ENCODE measurements around the gene TUBD1.
"Not testable (repeated sequence)": the region's sequence is repeated elsewhere in the genome, so short reads cannot be mapped to it uniquely, and the experiment has no call there.

Gene TUBD1

GRCh38 chr17:59845595-59846393 lies 46.9 kb downstream of the TUBD1 start:
- peak; percentile 86 for DNase-seq (ENCODE audit: low spot score)
- no peak for FAIRE-seq

- peak; percentile 89 for DNase-seq (ENCODE audit: low spot score)
- FAIRE-seq, result peak; percentile 76
Observed at GRCh38 chr17:59844884-59845594, 47.7 kb downstream of the TUBD1 start.

GRCh38 chr17:59842901-59843652 lies 49.7 kb downstream of the TUBD1 start:
- FAIRE-seq, result peak; percentile 83

GRCh38 chr17:59841882-59842263 lies 50.9 kb downstream of the TUBD1 start:
- DNase-seq (ENCODE audit: low spot score); FAIRE-seq: not testable (repeated sequence)

More at GRCh38 chr17:59842901-59843652, 49.7 kb downstream of the TUBD1 start:
- peak; percentile 99 for DNase-seq (ENCODE audit: low spot score)

- DNase-seq (ENCODE audit: low spot score) (peak; percentile 45), FAIRE-seq (peak; percentile 48)
Observed at GRCh38 chr17:59841091-59841881, 51.5 kb downstream of the TUBD1 start.

- FAIRE-seq, result no peak
- peak; percentile 52 for DNase-seq (ENCODE audit: low spot score)
Observed at GRCh38 chr17:59840329-59841090, 52.2 kb downstream of the TUBD1 start.

GRCh38 chr17:59839651-59840328 lies 53.0 kb downstream of the TUBD1 start:
- DNase-seq (ENCODE audit: low spot score) (peak; percentile 62), FAIRE-seq (no peak)

- peak; percentile 52 for DNase-seq (ENCODE audit: low spot score)
- FAIRE-seq, result no peak
Observed at GRCh38 chr17:59838052-59838916, 54.5 kb downstream of the TUBD1 start.

- DNase-seq (ENCODE audit: low spot score) (peak; percentile 100), FAIRE-seq (peak; percentile 98)
Observed at GRCh38 chr17:59837308-59838051, 55.3 kb downstream of the TUBD1 start.

GRCh38 chr17:59832883-59833379 lies 59.8 kb downstream of the TUBD1 start:
- no peak for FAIRE-seq
- DNase-seq (ENCODE audit: low spot score), result peak; percentile 58

GRCh38 chr17:59830846-59831486 lies 61.8 kb downstream of the TUBD1 start:
- no peak for DNase-seq (ENCODE audit: low spot score)
- FAIRE-seq, result no peak

- FAIRE-seq (no peak), DNase-seq (ENCODE audit: low spot score) (peak; percentile 67)
Observed at GRCh38 chr17:59830007-59830630, 62.6 kb downstream of the TUBD1 start.

GRCh38 chr17:59829217-59830006 lies 63.3 kb downstream of the TUBD1 start:
- DNase-seq (ENCODE audit: low spot score), result peak; percentile 100
- FAIRE-seq, result peak; percentile 99

- not testable (repeated sequence) for DNase-seq (ENCODE audit: low spot score); FAIRE-seq
Observed at GRCh38 chr17:59828819-59829216, 63.9 kb downstream of the TUBD1 start.

GRCh38 chr17:59828478-59828760 lies 64.3 kb downstream of the TUBD1 start:
- no peak for FAIRE-seq
- no peak for DNase-seq (ENCODE audit: low spot score)
